ENCODE measurements around the gene DPH7. TPM values are rescaled to one million over a fixed set of nuclear protein-coding genes. Genes with fewer than 3 reads are reported as not detected.
A peak's percentile ranks its signal among the peaks of the same experiment; 100 is the strongest.
"Not testable (repeated sequence)": the region's sequence is repeated elsewhere in the genome, so short reads cannot be mapped to it uniquely, and the experiment has no call there.

The DPH7 gene
- total RNA-seq, 1 experiment from 2014 or later = 26.4 TPM

- DNase-seq (ENCODE audit: low read depth) = no peak
These were observed 59.2 kb downstream of the DPH7 start for GRCh38 chr9:137519553-137519952.

GRCh38 chr9:137518661-137519459 is 59.9 kb downstream of the DPH7 start:
- DNase-seq (ENCODE audit: low read depth) = not testable (repeated sequence)

- no peak for DNase-seq (ENCODE audit: low read depth)
These were observed 62.4 kb downstream of the DPH7 start for GRCh38 chr9:137516144-137516917.

GRCh38 chr9:137515338-137515724 is 63.4 kb downstream of the DPH7 start:
- no peak for DNase-seq (ENCODE audit: low read depth)

- no peak for DNase-seq (ENCODE audit: low read depth)
These were observed 63.9 kb downstream of the DPH7 start for GRCh38 chr9:137514691-137515337.

GRCh38 chr9:137513801-137514570 is 64.7 kb downstream of the DPH7 start:
- not testable (repeated sequence) for DNase-seq (ENCODE audit: low read depth)

- not testable (repeated sequence) for DNase-seq (ENCODE audit: low read depth)
These were observed 65.6 kb downstream of the DPH7 start for GRCh38 chr9:137513136-137513535.

- no peak for DNase-seq (ENCODE audit: low read depth)
These were observed 66.8 kb downstream of the DPH7 start for GRCh38 chr9:137511758-137512463.

- not testable (repeated sequence) for DNase-seq (ENCODE audit: low read depth)
These were observed 67.6 kb downstream of the DPH7 start for GRCh38 chr9:137511126-137511525.

- DNase-seq (ENCODE audit: low read depth) = no peak
These were observed 69.5 kb downstream of the DPH7 start for GRCh38 chr9:137509198-137509597.

- DNase-seq (ENCODE audit: low read depth) = peak; percentile 13
These were observed 72.0 kb downstream of the DPH7 start for GRCh38 chr9:137506702-137507171.

GRCh38 chr9:137506274-137506673 is 72.5 kb downstream of the DPH7 start:
- DNase-seq (ENCODE audit: low read depth) = no peak

- DNase-seq (ENCODE audit: low read depth) = no peak
These were observed 73.1 kb downstream of the DPH7 start for GRCh38 chr9:137505421-137506140.

Other genes with a start within 250 kb of the DPH7 start
- gene EXD3, start 155.8 kb downstream of the DPH7 start, total RNA-seq (2014; rRNA removed) = 4.0 and 6.5 TPM in 2 replicates
- gene NOXA1, start 155.5 kb downstream of the DPH7 start, total RNA-seq (2014; rRNA removed) = 0.17 and 0.19 TPM in 2 replicates
- gene ENTPD8, start 137.6 kb downstream of the DPH7 start, total RNA-seq (2014; rRNA removed) = not detected in 2 replicates
- 53.7 and 64.0 TPM in 2 replicates for gene NSMF, start 119.6 kb downstream of the DPH7 start, total RNA-seq (2014; rRNA removed)
- gene PNPLA7, start 28.5 kb downstream of the DPH7 start, total RNA-seq (2014; rRNA removed) = 0.17 and 0.26 TPM in 2 replicates
- 63.0 and 66.9 TPM in 2 replicates for gene MRPL41, start 27.0 kb downstream of the DPH7 start, total RNA-seq (2014; rRNA removed)
- gene ZMYND19, start 11.6 kb upstream of the DPH7 start, total RNA-seq (2014; rRNA removed) = 36.1 and 38.5 TPM in 2 replicates
- 13.6 and 16.4 TPM in 2 replicates for gene ARRDC1, start 26.8 kb upstream of the DPH7 start, total RNA-seq (2014; rRNA removed)
- 34.8 and 43.5 TPM in 2 replicates for gene EHMT1, start 40.1 kb upstream of the DPH7 start, total RNA-seq (2014; rRNA removed)